SK-N-MC (cell line): ENCODE data around the gene NKIRAS1.
"Not testable (repeated sequence)": the region's sequence is repeated elsewhere in the genome, so short reads cannot be mapped to it uniquely, and the experiment has no call there.

Experiments used
- DNase-seq: peaks from one replicate; pipeline ENCODE4 v3.0.0-alpha.2; 2011; ENCODE audit warnings: low read depth, low spot score
- H3K27ac ChIP-seq: fragments of 200-600 bp; sonication (generic); 2 replicates; pipeline ENCODE4 v1.5.1; 2016; ENCODE audit warnings: mixed run types
- H3K36me3 ChIP-seq: fragments of 200-600 bp; sonication (generic); 2 replicates; pipeline ENCODE4 v1.6.1; 2017; ENCODE audit warnings: antibody characterized with exemption, low read length, mixed read lengths; ENCODE audit not compliant: insufficient read depth
- H3K4me3 ChIP-seq: fragments of 200-600 bp; sonication (generic); 2 replicates; pipeline ENCODE4 v1.5.1; 2016
- H3K9ac ChIP-seq: fragments of 200-600 bp; sonication (generic); 2 replicates; pipeline ENCODE4 v1.8.0; 2017; ENCODE audit warnings: mixed run types, mixed read lengths; ENCODE audit not compliant: insufficient read length
- H3K9me3 ChIP-seq: fragments of 200-600 bp; sonication (generic); 2 replicates; pipeline ENCODE4 v1.6.1; 2017; ENCODE audit warnings: low read depth, mild to moderate bottlenecking, antibody characterized with exemption, low read length, moderate library complexity, mixed read lengths
- EZH2 ChIP-seq: fragments of 200-600 bp; sonication (generic); IDR thresholded peaks from one replicate; pipeline ENCODE4 v1.6.1; 2017; ENCODE audit warnings: antibody characterized with exemption
- FOXP2 ChIP-seq: optimal IDR thresholded peaks from 2 replicates; pipeline ENCODE3; 2011; ENCODE audit warnings: mild to moderate bottlenecking, moderate library complexity; ENCODE audit not compliant: insufficient read depth; ENCODE audit errors: extremely low read length, control extremely low read depth
- POLR2AphosphoS5 ChIP-seq: IDR thresholded peaks from 2 replicates; pipeline ENCODE4 v1.6.1; 2012; ENCODE audit warnings: mild to moderate bottlenecking, low read depth, low read length, borderline replicate concordance

Gene NKIRAS1

DNA sequence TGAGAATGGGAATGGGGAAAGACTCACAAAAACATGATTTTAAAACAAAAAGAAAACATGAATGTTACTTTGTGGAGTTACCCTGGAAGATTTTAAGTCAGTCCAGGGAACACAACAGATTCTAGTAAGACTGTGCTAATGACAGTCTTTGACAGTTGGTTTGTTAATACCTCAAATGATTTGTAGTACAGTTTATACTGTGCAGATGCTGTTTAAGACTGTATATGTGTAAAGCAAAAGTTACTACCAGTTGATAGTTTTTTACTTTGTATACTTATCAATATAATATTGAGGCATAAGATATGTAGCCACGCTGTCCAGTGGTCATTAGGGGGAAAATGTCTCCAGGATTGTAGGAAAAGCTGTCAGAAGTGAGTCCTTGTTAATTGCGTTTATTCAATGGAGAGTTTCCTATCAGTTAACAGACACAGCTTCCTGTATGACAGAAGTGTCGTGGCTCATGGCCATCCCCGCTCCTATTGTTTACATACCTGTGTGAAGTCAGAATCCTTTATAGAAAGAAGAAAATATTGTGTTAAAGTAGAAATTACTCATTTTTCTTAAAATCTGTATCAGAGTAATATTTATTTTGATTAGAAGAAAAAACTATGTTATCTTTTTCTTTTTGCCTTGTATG is 36.0 kb downstream of the NKIRAS1 start:
- Histone ChIP-seq H3K9me3 (no peaks in the 10 kb centered on the region), H3K4me3 (no peak overlapping the region), H3K36me3 (peaks cover 10% of the 10 kb centered on the region; the same call in 1 of the 2 replicates), H3K27ac (no peak overlapping the region), H3K9ac (no peak overlapping the region)
- no peak for DNase-seq
- TF ChIP-seq POLR2AphosphoS5 (no peak), EZH2 (no peak), FOXP2 (no peak)

DNA sequence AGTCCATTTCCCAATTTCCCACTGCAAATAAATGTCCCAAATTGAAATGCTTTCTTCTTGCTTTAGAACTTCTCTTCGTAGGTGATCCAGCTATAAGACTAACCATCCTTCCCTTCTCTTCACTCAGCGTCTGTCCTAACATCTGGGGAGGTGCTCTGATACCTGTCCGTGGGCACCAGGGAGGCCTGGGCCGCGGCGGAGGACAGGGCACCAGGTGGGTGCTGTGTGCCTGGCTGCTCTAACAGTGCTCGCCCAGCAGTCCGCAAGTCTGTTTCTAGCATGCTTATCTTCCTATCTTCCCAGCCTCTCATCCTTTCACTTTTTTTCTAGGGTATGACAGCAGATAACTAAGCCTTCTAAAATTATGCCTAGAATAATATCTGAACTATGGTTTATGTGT is 37.3 kb downstream of the NKIRAS1 start:
- no peak for TF ChIP-seq POLR2AphosphoS5
- no peak for TF ChIP-seq EZH2
- no peak for TF ChIP-seq FOXP2
- Histone ChIP-seq H3K36me3 (peaks cover 10% of the 10 kb centered on the region; the same call in 1 of the 2 replicates), H3K9me3 (no peaks in the 10 kb centered on the region), H3K4me3 (no peak overlapping the region), H3K9ac (no peak overlapping the region), H3K27ac (no peak overlapping the region)
- DNase-seq = no peak

DNA sequence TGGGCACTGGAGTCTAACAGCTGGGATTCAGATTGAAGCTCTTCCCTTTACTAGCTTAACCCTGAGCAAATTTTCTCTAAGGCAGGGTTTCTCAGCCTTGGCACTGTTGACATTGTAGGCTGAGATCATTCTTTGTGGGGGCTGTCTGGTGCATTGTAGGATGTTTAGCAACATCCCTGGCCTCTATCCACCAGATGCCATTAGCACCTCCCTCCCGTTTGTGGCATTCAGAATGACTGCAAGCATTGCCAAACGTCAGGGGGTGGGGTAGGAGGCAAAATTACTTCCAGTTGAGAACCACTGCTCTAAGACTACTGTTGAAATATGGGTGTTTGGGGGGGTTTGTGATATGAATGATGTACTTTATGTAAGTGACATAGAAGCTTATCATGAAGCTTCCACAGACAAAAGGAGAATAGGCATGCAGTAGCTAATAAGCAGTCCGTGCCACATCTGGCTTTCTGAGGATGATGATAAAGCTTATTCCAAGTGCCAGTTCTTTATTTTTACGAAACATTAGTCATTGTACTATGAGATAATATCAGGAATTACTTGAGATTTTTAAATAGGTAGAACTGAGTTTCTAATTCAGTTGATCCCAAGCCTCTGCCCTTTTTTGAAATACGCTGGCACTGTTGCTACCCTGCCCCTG is 39.3 kb downstream of the NKIRAS1 start:
- H3K9me3 ChIP-seq = no peaks in the 10 kb centered on the region
- peaks cover 10% of the 10 kb centered on the region; the same call in 1 of the 2 replicates for H3K36me3 ChIP-seq
- H3K27ac ChIP-seq = no peak overlapping the region
- DNase-seq = no peak
- no peak overlapping the region for H3K4me3 ChIP-seq
- H3K9ac ChIP-seq = no peak overlapping the region
- TF ChIP-seq EZH2 = no peak
- no peak for TF ChIP-seq FOXP2
- TF ChIP-seq POLR2AphosphoS5 = no peak

DNA sequence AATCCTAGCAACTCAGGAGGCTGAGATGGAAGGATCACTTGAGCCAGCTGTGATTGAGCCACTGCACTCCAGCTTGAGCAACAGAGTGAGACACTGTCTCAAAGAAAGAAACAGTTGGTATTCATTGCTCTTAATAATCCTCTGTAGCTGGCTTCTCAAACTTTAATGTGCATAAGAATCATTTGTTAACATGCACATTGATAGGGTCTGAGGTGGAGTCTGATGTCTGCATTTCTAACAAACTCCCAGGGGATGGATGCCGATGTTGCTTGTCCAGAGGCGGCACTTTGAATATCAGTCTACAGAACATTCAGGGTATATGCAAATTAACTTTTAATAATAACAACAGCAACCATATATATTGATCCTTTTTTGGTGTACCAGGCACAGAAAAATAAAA is 39.9 kb downstream of the NKIRAS1 start:
- DNase-seq = no peak
- H3K9me3 ChIP-seq = no peaks in the 10 kb centered on the region
- no peak overlapping the region for H3K4me3 ChIP-seq
- no peak overlapping the region for H3K9ac ChIP-seq
- no peak overlapping the region for H3K27ac ChIP-seq
- peaks cover 10% of the 10 kb centered on the region; the same call in 1 of the 2 replicates for H3K36me3 ChIP-seq
- no peak for TF ChIP-seq FOXP2
- no peak for TF ChIP-seq POLR2AphosphoS5
- no peak for TF ChIP-seq EZH2

DNA sequence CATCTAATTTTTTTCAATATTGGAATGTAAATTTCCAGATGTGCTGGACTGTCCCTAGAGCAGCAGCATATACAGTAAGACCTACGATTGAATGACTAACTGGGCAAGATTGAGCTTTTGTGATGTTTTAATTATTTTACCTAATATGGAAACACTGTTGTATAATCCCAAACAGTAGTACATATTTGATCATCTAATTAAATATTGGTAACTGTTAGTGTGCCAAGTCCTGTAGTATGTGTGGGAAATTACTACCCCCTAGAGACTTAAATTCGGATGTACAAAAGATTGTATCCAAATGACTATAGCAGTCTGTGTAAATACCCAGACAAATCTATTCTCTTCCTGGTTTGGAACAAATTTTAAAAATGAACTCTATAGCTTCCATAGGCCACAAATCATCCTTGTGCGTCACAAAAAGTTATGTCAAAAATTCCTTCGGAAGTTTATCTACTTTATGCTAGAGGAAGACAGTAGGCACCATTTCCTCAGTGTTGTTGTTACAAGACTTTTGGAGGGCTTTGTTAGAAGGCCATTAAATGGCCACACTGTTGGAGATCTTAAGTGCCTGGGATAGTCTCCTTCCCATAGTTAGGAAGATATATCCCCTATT is 41.6 kb downstream of the NKIRAS1 start:
- Histone ChIP-seq H3K9ac (no peak overlapping the region), H3K9me3 (no peaks in the 10 kb centered on the region), H3K27ac (no peak overlapping the region), H3K4me3 (no peak overlapping the region), H3K36me3 (peaks cover 5% of the 10 kb centered on the region; the same call in 1 of the 2 replicates)
- DNase-seq = no peak
- TF ChIP-seq POLR2AphosphoS5 = no peak
- TF ChIP-seq EZH2 = no peak
- TF ChIP-seq FOXP2 = no peak

DNA sequence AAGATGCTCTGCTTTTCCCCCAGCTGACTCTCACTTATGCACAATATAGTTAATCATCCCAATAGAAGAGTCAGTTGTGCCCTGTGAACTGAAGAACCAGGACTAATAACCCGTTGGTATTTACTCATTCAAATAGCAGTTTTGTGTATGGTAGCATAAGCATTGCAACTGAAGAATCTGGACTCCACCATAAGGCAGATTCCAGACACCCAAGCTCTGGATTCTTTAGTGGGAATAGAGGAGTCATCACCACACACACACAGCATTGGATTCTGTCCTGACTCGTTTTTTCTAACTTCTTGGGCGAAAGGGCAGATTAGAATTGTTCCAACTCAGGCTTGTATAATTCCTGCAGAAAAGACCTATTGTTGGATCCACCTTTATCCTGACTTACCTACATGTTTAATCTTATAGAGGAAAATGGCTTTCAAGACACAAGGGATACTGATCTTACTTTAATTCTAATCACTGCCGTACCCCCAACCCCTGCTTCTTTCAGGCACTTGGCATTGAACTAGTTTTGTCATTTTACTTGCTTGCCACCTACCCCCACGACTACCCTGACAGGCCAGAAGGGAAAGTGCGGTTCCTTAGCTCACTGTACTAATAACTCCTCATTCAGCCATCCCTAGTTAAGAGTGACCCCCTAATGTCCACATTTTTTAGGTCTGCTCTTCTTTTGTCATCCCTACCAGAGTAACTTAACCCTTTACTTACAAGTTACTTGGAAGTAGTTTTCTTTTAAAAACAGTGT is 42.3 kb downstream of the NKIRAS1 start:
- DNase-seq = no peak
- Histone ChIP-seq H3K36me3 (peaks cover 5% of the 10 kb centered on the region; the same call in 1 of the 2 replicates), H3K9ac (no peak overlapping the region), H3K4me3 (no peak overlapping the region), H3K9me3 (no peaks in the 10 kb centered on the region), H3K27ac (no peak overlapping the region)
- no peak for TF ChIP-seq FOXP2
- TF ChIP-seq EZH2 = no peak
- TF ChIP-seq POLR2AphosphoS5 = no peak

DNA sequence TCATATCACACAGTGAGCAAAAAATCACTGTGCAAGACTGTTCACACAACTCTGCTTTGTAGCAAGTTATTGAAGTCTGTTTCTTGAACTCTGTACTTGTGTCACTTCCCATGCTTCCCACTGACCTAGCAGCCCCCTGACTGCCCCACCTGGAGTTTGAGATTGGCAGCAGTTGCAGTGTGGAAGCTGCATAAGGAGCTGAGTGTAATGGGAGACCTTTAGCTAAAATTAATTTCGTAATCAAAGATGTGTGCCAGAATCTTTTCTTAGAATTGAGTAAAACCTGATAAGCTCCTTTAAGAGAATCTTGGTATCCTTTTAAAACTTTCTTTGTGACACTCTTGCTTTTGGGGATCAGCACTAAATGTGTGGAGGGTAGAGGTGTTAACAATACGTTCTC is 42.8 kb downstream of the NKIRAS1 start:
- H3K4me3 ChIP-seq = no peak overlapping the region
- no peak overlapping the region for H3K27ac ChIP-seq
- H3K36me3 ChIP-seq = peaks cover 3% of the 10 kb centered on the region; the same call in 1 of the 2 replicates
- no peaks in the 10 kb centered on the region for H3K9me3 ChIP-seq
- H3K9ac ChIP-seq = no peak overlapping the region
- no peak for TF ChIP-seq POLR2AphosphoS5
- TF ChIP-seq EZH2 = no peak
- TF ChIP-seq FOXP2 = no peak
- no peak for DNase-seq

DNA sequence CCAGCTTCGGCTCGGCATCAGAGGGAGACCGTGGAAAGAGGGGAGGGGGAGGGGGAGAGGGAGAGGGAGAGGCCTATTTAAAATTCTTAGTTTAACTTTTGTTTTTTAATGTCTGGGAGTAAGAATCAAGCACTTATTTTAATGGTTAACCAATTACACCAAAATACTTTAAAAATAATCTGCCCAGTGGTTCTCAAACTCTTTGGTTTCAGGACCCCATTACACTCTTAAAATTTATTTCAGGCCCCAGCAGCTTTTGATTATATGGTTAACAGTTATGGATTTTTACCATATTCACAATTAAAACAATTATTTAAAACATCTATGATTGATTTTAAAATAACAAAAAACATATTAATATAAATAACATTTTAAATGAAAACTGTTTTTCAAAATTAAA is 44.5 kb downstream of the NKIRAS1 start:
- no peak overlapping the region for H3K27ac ChIP-seq
- TF ChIP-seq FOXP2 (no peak), POLR2AphosphoS5 (no peak), EZH2 (no peak)
- no peaks in the 10 kb centered on the region for H3K9me3 ChIP-seq
- no peaks in the 10 kb centered on the region for H3K36me3 ChIP-seq
- H3K9ac ChIP-seq = no peak overlapping the region
- no peak for DNase-seq
- H3K4me3 ChIP-seq = no peak overlapping the region

DNA sequence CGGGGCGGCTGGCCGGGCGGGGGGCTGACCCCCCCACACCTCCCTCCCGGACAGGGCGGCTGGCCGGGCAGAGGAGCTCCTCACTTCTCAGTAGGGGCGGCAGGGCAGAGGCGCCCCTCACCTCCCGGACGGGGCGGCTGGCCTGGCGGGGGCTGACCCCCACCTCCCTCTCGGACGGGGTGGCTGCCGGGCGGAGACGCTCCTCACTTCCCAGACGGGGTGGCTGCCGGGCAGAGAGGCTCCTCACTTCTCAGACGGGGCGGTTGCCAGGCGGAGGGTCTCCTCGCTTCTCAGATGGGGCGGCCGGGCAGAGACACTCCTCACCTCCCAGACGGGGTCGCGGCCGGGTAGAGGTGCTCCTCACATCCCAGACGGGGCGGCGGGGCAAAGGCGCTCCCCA is 45.4 kb downstream of the NKIRAS1 start:
- not testable (repeated sequence) for DNase-seq, H3K9ac ChIP-seq, H3K27ac ChIP-seq, H3K4me3 ChIP-seq, H3K9me3 ChIP-seq, H3K36me3 ChIP-seq

DNA sequence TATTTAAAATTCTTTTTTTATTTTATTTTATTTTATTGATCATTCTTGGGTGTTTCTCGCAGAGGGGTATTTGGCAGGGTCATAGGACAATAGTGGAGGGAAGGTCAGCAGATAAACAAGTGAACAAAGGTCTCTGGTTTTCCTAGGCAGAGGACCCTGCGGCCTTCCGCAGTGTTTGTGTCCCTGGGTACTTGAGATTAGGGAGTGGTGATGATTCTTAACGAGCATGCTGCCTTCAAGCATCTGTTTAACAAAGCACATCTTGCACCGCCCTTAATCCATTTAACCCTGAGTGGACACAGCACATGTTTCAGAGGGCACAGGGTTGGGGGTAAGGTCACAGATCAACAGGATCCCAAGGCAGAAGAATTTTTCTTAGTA is 46.1 kb downstream of the NKIRAS1 start:
- H3K36me3 ChIP-seq, DNase-seq, H3K9me3 ChIP-seq, H3K9ac ChIP-seq, H3K27ac ChIP-seq, H3K4me3 ChIP-seq: not testable (repeated sequence)
